DMS153 (cell line): Measurements from ENCODE around the gene GLCE.
A peak's percentile ranks its signal among the peaks of the same experiment; 100 is the strongest.
"Not testable (repeated sequence)": the region's sequence is repeated elsewhere in the genome, so short reads cannot be mapped to it uniquely, and the experiment has no call there.

ENCODE experiments used
- DNase-seq: peaks from one replicate; lab custom pipeline; 2025; lab: John Stamatoyannopoulos, UW

Gene GLCE

DNA sequence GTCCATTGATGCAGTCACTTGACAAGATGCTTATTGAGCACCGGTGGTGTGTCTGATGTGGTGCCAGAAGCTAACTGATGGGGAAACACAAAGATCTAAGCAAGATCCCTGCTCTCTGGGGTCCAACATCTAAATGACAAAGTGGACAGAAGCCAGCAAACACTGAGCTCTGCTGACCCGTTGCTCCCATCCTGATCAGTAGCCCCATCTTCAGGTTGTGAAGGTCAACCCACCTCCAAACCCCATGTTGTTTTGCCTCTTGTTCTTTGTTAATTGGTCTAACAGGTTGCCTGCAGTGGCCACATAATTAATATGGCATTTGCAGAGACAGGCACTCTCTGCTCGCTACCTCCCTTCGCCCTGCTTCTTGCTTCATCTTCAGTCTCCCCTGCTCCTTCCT is 21.5 kb upstream of the GLCE start:
- no peak for DNase-seq

DNA sequence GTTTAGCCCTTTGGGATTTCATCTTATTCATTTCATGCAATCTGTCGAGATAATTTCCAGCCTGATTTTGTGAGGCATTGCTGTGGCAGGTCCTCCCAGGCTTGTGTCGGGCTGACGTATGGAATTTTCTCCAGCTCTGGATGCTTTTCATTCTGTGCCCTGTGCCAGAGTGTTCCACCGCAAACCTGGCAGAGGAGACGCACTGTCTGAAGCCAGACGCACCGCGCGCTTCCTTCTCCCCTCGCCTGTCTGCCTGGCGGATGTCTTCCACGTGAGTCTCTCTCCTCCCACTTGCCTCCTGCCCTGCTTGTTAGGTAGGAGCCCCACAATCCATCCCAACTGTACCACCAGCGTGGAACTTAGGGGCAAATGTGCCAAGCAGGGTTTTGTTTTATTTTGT is 20.1 kb upstream of the GLCE start:
- DNase-seq, result no peak

DNA sequence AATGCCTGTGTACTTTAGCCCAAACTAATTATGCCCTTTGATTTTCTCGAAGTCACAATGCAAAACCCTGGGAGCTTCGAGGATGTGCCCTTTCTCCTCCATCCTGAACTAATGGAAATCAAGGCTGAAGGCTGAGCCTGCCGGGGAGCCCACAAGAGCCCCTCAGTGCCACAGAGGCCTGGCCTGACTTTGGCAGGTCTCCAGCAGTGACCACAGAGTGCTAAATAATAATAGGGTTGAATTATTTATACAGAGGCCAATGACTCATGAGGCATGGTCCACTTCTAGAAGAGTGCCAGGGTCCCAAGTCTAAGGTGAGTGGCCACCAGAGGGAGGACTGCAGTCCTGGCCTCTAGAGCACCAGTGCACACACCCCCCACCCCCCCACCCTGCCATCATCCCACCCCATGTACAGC is 19.1 kb upstream of the GLCE start:
- DNase-seq, result no peak

DNA sequence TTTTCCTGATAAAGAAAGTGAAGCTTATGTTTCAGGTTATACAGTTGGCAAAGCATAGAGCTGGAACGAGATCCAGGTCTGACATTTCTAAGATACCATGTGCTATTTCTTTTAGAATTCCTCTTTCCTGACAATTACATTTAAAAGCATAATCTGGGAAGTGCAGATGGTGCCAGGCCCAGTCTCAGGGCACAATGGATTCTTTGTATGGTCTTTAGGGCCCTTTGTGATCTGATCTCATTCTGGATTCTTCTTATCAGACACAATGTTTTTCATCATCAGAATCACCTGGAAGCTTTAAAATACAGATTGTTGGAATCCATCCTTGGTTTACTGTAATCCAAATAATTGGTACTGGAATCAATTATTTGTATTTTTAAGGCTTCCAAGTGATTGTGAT is 18.6 kb upstream of the GLCE start:
- no peak for DNase-seq

DNA sequence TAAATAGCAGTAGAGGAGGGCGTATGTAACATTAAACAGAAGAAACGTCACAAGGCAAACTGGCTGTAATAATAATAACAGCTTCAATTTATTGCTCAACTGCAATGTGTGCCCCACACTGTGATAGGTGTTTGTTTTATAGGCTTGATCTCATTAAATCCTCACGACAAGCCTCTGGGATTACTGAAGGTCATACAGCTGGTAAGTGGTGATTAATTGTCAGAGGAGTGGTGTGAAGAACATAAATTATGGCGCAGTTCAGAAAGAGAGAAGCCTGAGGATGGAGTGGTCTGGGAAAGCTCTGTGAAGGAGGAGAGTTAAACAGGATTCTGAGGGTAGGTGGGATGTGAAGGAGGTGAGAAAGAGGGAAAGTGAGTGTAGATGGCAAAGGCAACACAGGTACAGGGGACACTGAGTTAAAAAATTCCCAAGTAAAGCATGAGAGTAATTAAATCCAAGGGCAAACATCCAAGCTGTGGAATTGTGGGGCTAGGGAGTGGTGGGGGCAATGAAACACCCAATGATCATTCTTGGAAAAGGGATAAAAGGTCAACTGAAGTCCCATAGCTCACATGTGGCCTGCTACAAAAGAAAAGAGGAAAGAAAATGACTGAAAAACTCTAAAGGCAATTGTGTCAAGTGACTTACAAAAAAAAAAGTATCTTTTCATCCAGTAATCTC is 16.5 kb upstream of the GLCE start:
- DNase-seq, result peak; percentile 39

DNA sequence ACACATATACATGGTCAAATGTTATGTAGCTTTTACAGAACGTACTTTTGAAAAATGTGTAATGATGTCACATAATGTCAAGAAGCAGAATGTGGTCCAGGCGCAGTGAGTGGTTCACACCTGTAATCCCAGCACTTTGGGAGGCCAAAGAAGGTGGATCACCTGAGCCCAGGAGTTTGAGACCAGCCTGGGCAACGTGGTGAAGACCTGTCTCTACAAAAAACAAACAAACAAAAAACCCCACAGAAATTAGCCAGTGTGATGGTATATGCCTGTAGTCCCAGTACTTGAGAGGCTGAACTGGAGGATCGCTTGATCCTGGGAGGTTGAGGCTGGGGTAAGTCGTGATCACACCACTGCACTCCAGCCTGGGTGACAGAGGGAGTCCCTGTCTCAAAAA is 15.9 kb upstream of the GLCE start:
- DNase-seq, result no peak

DNA sequence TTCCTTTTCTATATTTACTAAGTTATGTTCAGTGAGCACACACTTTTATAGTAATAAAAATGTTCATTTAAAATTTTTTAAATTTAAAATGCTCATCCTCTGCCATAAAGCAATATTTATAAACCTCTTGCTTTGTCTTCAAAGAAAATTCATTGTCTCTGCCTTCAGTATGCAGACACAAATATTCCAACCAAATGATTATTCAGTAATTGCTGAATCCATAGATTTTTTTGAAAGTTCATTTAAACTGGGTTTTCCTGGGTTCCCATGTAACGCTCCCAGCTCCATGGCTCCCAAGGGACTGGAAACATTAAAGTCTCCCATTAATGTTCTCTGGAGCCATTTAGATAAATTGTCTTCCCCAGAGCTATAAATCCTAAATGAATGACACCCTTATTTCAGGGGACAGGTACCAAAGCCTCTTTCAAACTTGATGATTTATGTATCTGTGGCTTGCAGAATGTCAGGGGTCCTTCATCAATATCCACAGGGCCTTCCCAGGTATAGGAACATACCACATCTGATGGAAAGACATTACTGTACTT is 15.2 kb upstream of the GLCE start:
- DNase-seq, result no peak

DNA sequence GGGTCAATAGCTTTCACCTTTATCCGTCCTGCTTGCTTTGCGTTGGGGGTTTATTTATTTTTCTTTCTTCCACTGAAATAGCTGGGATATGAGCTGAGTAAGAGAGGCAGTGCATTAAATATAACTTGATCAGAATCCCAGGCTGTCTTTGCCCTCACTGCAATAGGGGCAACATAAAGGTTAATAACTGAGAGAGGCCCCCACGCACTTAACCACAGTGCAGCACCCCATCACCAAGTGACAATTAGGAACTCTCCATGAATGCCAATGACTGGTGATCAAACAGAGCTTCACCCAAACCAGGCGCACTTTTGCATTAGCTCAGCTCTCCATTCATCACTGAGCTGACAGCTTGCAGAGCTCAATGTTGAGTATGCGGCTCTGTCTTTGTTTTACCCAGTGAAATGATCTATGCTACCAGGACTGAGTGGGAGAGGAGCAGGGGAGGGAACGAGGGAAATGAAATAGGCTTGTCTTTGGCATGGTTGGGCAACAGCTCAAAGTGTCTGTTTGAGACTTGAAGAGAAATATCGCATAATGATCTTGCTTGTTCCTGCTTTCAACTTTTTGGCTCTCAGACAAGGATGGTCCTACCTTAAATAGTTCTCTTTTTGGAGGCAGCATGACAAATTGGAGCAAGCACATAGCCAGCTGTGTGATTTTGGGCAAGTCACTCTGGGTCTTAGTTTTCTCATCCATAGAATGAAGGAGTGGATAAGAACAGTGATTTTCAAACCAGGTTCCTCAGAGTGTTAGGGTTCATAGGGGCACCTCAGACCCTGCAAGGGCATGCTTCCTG is 14.5 kb upstream of the GLCE start:
- DNase-seq, result peak; percentile 12

DNA sequence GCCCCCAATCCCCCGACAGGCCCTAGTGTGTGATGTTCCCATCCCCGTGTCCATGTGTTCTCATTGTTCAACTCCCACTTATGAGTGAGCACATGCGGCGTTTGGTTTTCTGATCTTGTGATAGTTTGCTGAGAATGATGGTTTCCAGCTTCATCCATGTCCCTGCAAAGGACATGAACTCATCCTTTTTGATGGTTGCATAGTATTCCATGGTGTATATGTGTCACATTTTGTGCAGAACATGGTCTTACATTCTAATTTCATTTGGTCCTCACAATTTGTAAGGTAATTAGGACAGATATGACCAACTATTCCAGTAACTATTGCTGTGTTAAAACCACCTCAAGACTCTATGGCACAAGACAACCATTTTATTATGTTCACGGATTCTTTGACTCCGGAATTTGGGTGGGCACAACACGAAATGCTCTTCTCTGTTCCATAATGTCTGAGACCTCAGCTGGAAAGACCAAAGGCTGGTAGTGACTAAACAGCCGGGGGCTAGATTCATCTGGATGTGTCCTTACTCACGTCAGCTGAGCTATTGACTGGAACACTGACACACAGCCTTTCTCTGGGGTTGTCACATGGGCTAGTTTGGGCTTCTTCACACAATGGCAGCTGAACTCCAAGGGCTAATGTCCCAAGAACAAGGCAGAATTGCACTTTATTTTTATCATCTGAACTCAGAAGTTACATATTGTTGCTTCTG is 13.6 kb upstream of the GLCE start:
- DNase-seq, result no peak

DNA sequence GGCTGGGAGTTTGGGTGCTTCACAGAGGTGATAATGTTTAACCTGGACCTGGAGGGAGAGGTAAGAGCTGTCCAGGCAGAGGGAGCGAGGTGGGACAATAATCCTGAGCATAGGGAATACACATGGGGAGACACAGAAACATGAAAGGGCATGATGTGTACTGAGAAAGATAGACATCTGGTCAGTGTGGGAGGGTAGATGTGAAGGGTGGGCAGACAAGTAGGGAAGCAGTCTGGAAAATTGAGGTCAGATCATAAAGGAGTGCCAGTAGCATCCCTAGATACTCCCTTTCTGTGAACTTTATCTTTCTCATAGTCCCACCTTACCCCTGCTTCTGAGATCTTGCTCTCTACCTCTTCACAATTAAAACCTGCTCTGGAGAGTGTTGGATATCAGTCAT is 12.0 kb upstream of the GLCE start:
- no peak for DNase-seq

DNA sequence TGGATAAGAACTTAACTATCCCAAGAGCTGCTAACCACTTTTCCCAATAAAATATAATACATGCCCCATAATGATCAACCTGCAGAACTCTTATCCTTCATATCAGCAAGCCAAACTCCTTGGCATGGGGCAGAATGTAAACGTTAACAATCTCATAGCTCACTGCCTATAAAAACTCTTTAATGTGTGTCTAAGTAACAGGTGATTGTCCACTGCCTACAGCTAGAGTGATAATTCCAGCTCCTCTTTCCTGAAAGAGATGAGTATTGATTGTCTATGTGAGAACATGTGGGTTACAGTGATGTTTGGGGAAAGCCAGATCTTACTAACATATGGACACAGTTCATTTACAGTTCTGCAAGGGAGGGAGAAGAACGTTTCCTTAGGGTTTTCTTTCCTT is 11.3 kb upstream of the GLCE start:
- no peak for DNase-seq

DNA sequence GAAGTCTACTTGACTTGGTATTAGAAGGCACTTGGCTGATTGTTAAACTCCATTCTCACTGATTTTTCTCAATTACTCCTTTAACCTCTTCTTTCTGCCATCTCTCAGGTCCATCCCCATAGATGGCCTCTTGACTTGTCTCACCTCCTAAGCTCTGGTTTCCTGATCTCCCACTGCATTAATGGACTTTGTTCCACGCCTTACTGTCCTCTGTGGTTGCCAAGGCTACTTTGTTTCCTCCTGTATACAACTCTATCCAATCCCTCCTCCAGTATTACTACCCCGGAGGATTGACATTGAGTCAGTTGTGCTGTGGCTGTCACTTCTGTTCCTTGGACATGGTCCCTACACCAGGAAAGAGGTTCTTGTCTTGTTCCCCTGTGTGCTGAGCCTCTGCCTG is 10.6 kb upstream of the GLCE start:
- no peak for DNase-seq

DNA sequence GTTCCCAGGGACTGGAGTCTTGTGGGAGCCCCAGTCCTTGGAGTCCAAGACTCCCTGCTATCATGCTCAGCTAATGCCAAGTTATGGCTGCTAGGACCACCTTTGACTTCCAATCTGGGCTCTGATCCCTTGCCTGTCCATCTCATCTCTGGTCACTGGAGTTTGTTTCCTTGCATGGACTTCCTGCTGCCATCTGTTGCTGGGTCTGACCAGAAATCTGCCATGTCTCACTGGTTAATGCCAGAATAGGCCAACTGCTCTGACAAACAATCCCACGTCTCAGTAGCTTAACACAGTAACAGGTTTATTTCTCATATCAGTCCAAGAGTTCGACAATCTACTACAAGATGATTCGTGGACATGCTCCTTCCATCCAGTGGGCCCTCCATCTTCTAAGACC is 10.1 kb upstream of the GLCE start:
- DNase-seq, result no peak

DNA sequence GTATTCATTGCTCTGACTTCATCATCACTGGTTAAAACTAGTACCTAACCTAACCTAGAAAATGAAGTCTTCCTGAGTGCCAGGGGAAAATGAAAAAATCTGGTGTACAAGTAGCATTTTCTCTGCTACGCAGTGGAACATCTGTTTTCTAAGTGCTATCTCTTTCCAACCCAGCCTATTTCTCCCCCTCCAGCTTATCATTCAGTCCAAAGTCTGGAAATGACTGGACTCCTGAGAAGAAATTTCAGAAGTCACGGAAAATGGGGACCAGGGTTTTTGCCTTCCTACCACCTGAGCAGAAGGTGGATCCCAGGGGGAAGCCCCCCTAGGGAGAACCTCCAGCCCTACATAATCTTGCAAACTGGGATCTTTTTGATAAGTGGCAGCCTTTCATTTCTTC is 9.6 kb upstream of the GLCE start:
- no peak for DNase-seq

DNA sequence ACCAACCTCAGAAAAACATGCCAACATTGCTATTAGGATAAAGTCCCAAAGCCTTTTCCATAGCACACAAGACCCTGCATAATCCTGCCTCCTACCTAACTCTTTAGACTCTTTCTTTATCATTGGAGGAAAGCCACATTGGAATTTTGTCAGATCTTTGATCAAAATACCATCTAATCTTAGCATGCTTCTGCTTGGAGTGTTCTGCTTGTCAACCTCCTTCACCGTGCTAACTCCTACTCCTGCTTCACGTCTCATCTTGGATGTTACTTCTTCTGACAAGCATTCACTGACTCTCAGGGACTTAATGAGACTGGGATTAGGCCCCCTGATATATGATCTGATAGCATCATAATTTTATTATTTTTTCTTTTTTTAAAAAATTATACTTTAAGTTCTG is 7.4 kb upstream of the GLCE start:
- no peak for DNase-seq

DNA sequence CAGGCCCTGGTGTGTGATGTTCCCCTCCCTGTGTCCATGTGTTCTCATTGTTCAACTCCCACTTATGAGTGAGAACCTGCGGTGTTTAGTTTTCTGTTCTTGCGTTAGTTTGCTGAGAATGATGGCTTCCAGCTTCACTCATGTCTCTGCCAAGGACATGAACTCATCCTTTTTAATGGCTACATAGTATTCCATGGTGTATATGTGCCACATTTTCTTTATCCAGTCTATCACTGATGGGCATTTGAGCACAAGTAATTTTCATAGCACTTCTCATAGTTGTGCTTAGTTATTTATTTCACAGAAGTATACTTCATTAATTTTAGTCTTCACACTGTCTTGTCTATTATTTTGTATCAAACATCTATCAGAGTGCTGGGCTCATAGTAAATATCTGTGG is 6.8 kb upstream of the GLCE start:
- not testable (repeated sequence) for DNase-seq

DNA sequence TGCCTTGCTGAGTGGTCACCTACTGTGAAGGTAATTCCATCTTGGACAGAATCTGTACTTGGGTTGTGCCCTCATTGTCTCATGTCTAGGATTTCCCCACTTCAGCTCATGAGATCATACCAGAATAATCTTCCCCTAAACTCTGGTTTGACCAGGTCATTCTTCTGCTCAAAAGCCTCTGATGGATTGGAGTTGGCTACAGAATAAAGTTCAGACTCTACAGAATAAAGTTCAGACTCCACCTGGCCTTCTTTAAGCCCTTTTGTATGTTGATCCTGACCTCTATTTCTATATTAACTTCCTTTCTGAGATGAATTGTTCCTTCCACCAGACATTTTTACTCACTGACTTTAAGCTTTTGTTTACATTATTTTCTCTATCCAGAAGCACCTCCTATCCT is 6.4 kb upstream of the GLCE start:
- DNase-seq, result no peak

DNA sequence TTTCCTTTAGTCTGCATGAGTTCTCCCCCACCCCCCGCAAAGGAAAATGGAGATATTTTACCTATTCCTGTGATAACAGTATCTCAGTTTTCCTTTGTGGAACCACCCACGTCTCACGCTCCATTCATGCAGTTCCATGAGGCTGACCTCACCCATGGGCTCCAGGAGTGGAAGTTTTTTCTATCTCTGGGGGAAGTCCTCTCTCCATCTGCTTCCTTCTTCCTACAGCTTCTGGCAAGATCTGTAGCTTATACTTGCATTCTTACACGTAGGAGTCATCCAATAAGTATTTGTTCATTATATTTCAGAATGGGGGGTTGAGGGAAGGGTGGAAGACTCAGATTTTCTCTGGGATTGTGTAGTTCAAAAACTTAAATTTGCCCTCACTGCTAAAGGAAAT is 5.8 kb upstream of the GLCE start:
- no peak for DNase-seq

DNA sequence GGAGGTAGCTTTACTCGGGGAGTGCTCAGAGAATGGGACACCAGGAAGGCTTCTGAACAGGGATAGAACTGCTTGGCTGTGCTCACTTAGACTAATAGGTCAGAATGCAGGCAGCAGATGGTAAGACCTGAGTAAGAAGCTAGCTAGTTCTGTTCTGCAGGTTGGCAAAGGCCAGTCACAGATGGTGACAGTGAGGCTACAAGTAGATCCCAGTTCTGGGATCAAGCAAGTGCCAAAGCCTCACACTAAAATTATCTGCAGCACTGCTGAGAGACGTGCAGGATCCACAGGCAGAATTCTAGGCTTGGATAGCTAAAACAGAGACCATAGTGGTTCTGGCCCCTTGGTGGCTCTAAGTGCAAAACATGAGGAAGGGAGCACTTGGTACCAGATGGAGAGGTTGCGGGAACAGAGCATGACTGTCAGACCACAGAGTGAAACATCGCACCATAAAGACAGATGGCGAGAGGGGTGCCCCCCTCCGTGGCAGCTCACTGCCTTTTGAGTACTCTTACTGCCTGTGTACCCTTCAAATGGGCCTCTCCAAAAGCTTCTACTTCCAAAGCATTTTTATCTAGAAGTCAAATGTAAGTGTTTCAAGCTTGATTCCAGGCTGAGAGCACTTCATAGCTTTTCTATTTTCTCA is 3.6 kb upstream of the GLCE start:
- DNase-seq, result no peak

DNA sequence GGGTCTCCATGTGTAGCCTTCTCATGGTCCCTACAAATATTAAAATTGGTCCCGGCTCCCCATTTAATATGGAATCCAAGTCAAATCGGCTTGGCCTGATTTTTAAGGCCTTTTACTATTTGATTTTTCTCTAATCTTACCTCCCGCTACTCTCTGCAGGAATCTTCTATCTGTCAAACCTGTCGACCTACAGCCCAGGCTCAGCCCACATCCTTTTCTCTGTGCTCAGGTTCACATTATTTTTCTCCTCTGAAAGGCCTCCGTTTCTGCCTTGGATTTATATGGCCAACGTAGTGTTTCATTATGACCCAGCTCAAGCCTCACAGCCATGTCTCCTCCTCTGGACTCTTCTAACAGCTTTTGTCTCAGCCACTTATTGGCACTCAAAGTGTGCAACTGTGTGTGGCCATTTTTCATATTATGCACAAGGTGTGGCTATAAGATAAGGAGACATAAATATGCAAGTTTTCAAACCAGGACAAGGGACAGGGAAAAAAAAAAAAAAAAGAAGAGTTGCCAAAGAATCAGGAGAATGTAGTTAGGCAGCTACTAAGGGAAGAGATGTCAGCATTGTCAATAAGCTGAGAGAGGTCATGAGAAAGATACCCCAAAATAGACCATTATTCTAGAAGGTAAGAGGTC is 2.1 kb upstream of the GLCE start:
- no peak for DNase-seq

DNA sequence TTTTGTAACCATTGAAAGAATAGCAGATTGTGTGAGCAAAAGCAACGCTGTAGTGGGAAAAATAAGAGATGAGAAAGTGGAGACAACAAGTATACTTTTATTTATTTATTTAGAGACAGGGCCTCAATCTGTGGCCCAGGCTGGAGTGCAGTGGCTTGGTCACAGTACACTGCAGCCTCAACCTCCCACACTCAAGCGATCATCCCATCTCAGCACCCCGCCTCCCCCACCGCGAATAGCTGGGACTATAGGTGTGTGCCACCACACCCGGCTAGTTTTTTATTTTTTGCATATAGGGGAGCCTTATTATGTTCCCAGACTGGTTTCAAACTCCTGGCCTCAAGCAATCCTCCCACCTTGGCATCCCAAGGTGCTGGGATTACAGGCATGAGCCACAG is 1.6 kb upstream of the GLCE start:
- no peak for DNase-seq

DNA sequence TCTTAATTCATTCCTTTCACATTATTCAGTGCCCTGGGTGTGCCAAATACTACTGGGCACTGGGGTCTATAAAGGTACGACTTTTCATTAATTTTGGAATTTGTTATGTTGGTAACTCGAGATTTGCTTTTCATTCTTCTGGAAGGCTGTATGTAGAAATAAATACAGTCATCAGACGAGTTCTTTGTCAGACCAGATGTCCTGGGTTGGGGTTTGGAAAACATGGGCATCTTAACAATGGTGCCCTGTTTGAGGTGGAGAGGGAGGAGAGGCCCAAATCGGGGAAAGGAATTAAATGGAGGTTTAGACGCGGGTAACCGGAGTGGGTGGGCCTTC is 662 bp upstream of the GLCE start:
- DNase-seq, result no peak
